Adrenal gland (tissue), 5 donors: ENCODE measurements around the gene ANKRD33B.

Experiments
- CTCF ChIP-seq, 6 experiments: fragments of 450-650 bp in 4 of 6; fragments of 200-600 bp in 2 of 6; sonication (generic) in 1 of 6; IDR thresholded peaks; 1 replicate in 5 of 6; 2 replicates in 1 of 6; pipeline versions ENCODE4 v1.5.1 to v1.8.0; 2016 to 2021; ENCODE audit warnings: antibody characterized with exemption in 6 of 6, mild to moderate bottlenecking in 2 of 6, moderate library complexity in 1 of 6
- POLR2A ChIP-seq, 2 donors: fragments of 450-650 bp; IDR thresholded peaks; one replicate each; pipeline ENCODE4 v1.6.1; 2017; ENCODE audit warnings: antibody characterized with exemption in 2 of 2, mild to moderate bottlenecking in 2 of 2, moderate library complexity in 1 of 2
- donor health status: DM: no; HTN: no; CAD: no.

GRCh38 chr5:10629682-10630081 is 65.8 kb downstream of the ANKRD33B start:
- no peak for TF ChIP-seq CTCF (IDR thresholded peaks at IDR 0.05)
- TF ChIP-seq POLR2A (IDR thresholded peaks at IDR 0.05): no peak
